GM19193 (cell line): Measurements from ENCODE around the gene TRIM32.
A peak's percentile ranks its signal among the peaks of the same experiment; 100 is the strongest.

Experiments used
- POLR2A ChIP-seq: IDR thresholded peaks from 4 replicates; pipeline ENCODE4 v1.6.1; 2011; ENCODE audit not compliant: insufficient read depth, insufficient read length; ENCODE audit errors: extremely low read depth

The TRIM32 gene

GRCh38 chr9:116687074-116687753 lies at the start of gene TRIM32:
Gene TRIM32, plus strand, starts transcription at chr9:116687305. Its CDS starts 10,438 bp downstream, at chr9:116697743.
- peak; percentile 85 for TF ChIP-seq POLR2A

DNA sequence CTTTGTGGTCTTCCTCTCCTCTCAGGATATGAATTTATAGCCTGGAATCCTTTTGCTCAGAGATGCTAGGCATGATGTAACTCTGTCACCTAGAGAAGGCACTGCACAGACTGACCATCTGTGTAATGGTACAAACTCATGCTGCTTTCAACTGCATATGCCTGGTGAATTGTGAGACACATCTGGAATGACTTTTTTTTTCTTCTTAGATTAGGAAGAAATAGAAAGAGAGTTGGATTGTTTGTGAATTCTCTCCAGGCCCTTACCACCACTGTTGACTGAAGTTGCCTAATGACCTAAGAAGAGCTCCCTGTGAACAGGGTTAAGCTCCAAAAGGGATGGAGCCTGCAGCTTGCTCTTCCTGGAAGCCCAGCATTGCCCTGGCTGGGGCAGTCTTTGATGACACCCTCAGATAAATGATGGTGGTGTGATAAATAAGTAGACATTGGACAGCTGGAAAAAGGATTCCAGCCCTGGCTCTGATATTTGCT lies 47.8 kb upstream of the TRIM32 start:
- TF ChIP-seq POLR2A = no peak

DNA sequence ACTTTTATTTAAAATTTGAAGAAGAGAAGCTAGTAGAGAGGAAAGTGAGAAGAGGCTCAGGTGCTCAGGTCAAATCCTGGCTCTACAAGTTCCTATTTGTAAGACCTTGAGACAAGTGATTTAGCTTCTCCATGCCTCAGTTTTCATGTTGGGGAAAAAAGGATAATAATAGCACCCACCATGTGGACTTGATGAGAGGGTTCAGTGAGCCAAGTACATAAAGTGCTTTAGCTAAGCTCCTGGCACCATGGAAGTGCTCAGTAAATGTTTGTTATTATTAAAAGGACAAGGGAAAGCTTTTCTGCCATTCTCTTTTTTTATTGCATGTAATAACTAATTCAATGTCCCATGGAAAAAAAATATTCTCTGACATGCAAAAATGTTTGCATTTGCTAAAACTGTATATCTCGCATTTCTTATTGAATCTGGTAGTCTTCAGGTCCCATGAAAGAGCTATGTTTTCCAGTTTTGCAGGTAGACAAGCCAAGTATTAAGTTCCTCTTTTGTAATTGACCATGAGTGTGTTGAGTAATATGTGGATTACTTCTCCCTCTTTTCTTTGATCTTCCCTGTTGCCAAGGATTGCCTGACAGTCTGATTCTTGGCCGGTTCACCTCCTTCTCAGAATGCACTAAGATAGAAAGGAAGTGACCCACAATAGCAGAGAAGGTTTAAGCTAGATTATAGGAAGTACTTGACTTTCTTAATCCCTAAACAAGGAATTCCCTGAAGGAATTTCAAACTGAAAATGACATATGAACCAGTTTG lies 45.6 kb upstream of the TRIM32 start:
- no peak for TF ChIP-seq POLR2A

- no peak for TF ChIP-seq POLR2A
These were observed 43.4 kb upstream of the TRIM32 start for GRCh38 chr9:116643691-116644090.

GRCh38 chr9:116644091-116644688 lies 42.9 kb upstream of the TRIM32 start:
- no peak for TF ChIP-seq POLR2A

DNA sequence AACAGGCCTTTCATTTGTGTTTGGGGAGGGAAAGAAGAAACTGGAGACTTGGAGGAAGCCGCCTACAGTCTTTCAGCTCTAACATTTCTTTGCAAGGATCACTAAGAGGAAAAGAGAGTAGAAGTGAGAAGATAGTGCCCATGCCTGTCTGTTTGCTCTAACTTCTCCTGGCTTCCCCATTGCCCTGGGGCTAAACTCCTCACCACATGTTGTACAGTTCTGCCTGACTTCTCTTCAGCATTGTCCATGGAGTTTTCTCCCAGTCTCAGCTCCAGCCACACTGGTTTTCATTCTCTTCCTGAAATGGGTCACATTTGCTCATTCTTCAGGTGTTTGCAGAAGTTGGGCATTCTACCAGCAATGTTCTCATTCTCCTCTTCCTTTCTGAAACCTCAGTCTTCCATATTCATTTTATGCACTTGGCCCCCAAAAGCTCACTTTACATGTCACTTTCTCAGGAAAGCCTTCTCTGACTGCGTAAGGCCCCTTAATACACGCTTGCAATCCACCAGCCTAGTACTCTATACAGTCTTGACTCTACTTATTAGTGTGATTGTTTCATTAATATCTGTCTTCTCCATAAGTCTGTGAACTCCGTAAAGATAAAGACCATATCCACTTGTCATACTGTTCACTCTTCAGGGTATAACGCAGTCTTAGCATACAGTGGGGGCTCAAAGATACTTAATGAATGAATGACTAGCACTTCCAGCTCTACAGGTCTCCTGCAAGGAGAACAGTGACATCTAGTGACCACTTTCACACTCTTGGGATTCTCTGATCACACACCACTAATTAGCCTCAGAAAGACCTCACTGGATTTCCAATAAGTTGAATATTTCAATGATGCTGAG lies 40.2 kb upstream of the TRIM32 start:
- TF ChIP-seq POLR2A = no peak

DNA sequence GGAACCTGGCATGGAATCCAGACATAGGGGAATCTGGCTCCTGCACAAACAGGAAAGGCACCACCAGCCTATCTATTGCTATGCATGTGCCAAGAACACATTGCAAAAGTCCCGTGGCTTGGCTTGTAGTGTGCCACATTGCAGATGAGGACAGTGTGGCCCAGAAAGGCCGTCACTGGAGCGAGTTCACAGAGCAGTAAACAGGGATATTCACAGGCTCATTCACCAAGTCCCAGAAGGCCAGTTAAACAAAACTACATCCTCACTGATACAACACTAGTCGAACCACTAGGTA lies 39.6 kb upstream of the TRIM32 start:
- no peak for TF ChIP-seq POLR2A

- no peak for TF ChIP-seq POLR2A
These were observed 33.6 kb upstream of the TRIM32 start for GRCh38 chr9:116653348-116654058.

DNA sequence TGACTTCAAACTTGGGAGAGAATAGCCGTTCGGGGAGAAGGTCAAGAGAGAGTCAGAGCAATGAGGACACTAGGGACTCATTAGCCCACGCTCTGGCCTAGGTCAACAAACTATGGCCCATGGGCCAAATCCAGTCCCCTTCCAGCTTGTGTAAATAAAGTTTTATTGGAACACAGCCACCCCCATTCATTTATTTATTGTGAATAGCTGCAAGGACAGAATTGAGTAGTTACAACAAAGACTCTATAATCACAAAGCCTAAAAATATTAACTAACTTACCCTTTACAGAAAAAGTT lies 33.1 kb upstream of the TRIM32 start:
- no peak for TF ChIP-seq POLR2A

DNA sequence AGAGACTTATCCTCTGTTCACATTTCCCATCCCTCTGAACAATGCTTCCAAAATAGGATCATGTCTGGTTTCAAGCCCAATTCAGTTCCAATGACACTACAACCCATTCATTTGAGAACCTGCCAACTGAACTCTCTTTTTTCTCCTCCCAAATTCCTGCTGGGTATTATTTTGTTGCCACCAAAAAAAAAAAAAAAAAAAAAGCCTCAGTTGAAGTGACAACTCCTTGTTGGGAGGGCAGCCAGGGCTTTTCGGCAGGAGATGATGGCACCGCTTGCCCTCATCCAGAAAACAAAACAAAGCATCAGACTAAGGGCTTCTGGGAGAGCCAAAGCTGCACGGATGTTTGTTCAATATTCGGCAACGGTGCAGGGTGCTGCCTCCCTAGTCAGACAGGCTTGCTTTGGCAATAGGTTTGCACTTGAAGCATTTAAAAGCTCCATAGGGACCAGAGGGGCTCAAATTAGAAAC lies 30.6 kb upstream of the TRIM32 start:
- no peak for TF ChIP-seq POLR2A

DNA sequence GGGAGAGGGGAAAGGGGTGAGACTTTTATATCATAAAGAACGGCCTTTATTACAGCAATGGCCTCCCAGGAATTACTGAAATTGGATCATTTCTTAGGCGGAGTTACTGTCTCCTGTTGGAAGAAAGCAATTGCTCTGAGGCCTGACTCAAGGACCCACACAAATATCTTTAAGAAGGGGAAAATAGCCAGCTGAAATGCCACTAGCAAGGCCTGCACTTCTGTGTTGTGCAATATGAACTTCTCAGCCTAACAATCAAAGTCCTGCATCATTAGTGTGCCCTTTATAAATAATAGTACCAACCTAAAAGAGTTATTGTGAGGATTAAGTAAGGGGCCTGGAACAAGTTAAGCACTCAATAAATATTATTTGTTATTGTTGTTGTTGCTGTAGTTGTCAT lies 30.1 kb upstream of the TRIM32 start:
- no peak for TF ChIP-seq POLR2A

DNA sequence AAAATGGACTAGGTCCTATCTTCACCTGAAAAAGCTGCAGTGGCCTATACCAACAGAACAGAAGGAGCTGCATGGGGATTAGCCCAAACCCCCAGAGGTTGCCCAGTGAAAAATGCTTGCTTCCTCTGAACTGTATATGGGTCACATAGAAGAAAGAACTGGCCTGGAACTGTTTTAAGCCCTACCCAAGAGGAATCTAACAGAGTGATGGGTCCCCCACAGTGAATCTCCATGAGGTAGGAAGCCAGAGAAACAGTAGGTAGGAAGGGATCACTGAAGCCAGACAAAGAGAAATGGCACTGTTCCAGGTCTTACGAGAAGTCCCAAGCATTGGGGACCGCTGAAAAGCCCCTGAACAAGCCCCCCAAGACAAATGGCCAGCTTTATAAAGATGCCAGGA lies 28.8 kb upstream of the TRIM32 start:
- TF ChIP-seq POLR2A = no peak

DNA sequence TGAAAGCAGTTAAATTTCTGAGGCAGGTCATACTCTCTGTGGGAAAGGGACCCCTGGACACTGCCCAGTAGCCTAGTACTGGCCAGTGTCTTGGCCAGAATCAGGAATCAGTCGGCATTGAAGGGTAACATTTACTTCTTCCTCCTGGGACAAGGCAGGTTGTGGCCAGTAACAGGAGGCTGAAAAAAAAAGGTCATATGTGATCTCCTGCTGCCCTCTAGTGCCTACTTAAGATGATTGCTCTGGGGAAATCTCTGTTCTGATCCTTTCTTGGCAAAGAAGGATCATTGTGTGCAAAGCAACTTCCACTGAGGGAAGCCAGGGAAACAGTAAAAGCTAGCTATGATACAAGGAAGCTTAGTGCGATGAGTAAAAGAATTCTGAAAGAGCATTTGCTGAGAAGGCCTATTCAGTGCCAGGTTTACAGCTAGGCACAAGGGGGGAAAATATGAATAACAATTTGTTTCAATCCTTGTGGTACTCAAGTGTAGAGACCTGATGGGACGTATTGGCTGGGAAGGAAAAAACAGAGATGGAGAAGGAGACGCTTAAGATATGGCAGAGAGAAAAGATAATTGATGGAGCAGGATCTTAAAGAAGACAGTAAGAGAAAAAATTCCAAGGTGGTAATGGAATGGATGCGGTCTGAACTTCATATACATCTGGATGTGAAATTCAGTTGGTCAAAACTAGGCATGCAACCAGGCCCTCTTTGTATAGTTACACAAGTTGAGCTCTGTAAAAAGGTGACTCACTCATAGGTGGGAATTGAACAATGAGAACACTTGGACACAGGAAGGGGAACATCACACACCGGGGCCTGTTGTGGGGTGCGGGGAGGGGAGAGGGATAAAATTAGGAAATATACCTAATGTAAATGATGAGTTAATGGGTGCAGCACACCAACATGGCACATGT lies 25.8 kb upstream of the TRIM32 start:
- no peak for TF ChIP-seq POLR2A
